ENCODE measurements around the gene RAB3C.

- TF ChIP-seq CTCF (IDR thresholded peaks at IDR 0.05) (no peak), POLR2AphosphoS5 (IDR thresholded peaks at IDR 0.05; ENCODE audit: low read depth, low read length) (no peak)
Measured at GRCh38 chr5:58774937-58775336, 192.1 kb downstream of the RAB3C start.

Measured in Panc1 (cell line).